ENCODE measurements around the gene PCYT1A.
A peak's percentile ranks its signal among the peaks of the same experiment; 100 is the strongest.

Gene PCYT1A

GRCh38 chr3:196287440-196288140, at the start of gene PCYT1A:
TSS of gene PCYT1A (minus strand) at chr3:196287726. CDS start at chr3:196270531, 17,195 bp downstream.
- in situ Hi-C loops (cut with MboI; ENCODE audit: low sequenced_read_pairs, unreplicated experiment), result no loop called here
- no peak for TF ChIP-seq CTCF (IDR thresholded peaks at IDR 0.05; ENCODE audit: borderline replicate concordance, control extremely low read depth, extremely low read depth, insufficient read depth, missing control alignments)
- peak; percentile 92 for DNase-seq (ENCODE audit: low spot score)

GRCh38 chr3:196336319-196337145, 49.0 kb upstream of the PCYT1A start:
- no peak for TF ChIP-seq CTCF (IDR thresholded peaks at IDR 0.05; ENCODE audit: borderline replicate concordance, control extremely low read depth, extremely low read depth, insufficient read depth, missing control alignments)
- DNase-seq (ENCODE audit: low spot score), result no peak
- in situ Hi-C loops (cut with MboI; ENCODE audit: low sequenced_read_pairs, unreplicated experiment), result no loop called here

- no peak for DNase-seq (ENCODE audit: low spot score)
- no peak for TF ChIP-seq CTCF (IDR thresholded peaks at IDR 0.05; ENCODE audit: borderline replicate concordance, control extremely low read depth, extremely low read depth, insufficient read depth, missing control alignments)
- in situ Hi-C loops (cut with MboI; ENCODE audit: low sequenced_read_pairs, unreplicated experiment), result no loop called here
Measured at GRCh38 chr3:196335503-196335948, 48.0 kb upstream of the PCYT1A start.

- DNase-seq (ENCODE audit: low spot score), result no peak
- in situ Hi-C loops (cut with MboI; ENCODE audit: low sequenced_read_pairs, unreplicated experiment), result no loop called here
- TF ChIP-seq CTCF (IDR thresholded peaks at IDR 0.05; ENCODE audit: borderline replicate concordance, control extremely low read depth, extremely low read depth, insufficient read depth, missing control alignments), result no peak
Measured at GRCh38 chr3:196334982-196335381, 47.5 kb upstream of the PCYT1A start.

GRCh38 chr3:196332168-196332567, 44.6 kb upstream of the PCYT1A start:
- in situ Hi-C loops (cut with MboI; ENCODE audit: low sequenced_read_pairs, unreplicated experiment), result no loop called here
- TF ChIP-seq CTCF (IDR thresholded peaks at IDR 0.05; ENCODE audit: borderline replicate concordance, control extremely low read depth, extremely low read depth, insufficient read depth, missing control alignments), result no peak
- DNase-seq (ENCODE audit: low spot score), result no peak

GRCh38 chr3:196327405-196327804, 39.9 kb upstream of the PCYT1A start:
- in situ Hi-C loops (cut with MboI; ENCODE audit: low sequenced_read_pairs, unreplicated experiment), result no loop called here
- no peak for TF ChIP-seq CTCF (IDR thresholded peaks at IDR 0.05; ENCODE audit: borderline replicate concordance, control extremely low read depth, extremely low read depth, insufficient read depth, missing control alignments)
- DNase-seq (ENCODE audit: low spot score), result no peak
